SKM-1 (cell line): ENCODE measurements around the gene APBA3.
A peak's percentile ranks its signal among the peaks of the same experiment; 100 is the strongest.

Experiments used
- DNase-seq: peaks from one replicate; lab custom pipeline; 2025; ENCODE audit not compliant: unreplicated experiment; lab: John Stamatoyannopoulos, UW

Gene APBA3

GRCh38 chr19:3761382-3762129 lies at the start of gene APBA3:
TSS of gene APBA3 (minus strand) at chr19:3761692. CDS start at chr19:3760264, 1,428 bp downstream.
- peak; percentile 72 for DNase-seq

- DNase-seq: no peak
Measured at GRCh38 chr19:3810708-3811355, 49.3 kb upstream of the APBA3 start.

GRCh38 chr19:3809881-3810707 lies 48.6 kb upstream of the APBA3 start:
- no peak for DNase-seq

- no peak for DNase-seq
Measured at GRCh38 chr19:3808420-3809143, 47.1 kb upstream of the APBA3 start.

GRCh38 chr19:3807574-3808354 lies 46.3 kb upstream of the APBA3 start:
- no peak for DNase-seq

GRCh38 chr19:3807131-3807480 lies 45.6 kb upstream of the APBA3 start:
- DNase-seq: no peak

GRCh38 chr19:3805859-3806258 lies 44.4 kb upstream of the APBA3 start:
- DNase-seq: no peak

GRCh38 chr19:3804429-3804828 lies 42.9 kb upstream of the APBA3 start:
- no peak for DNase-seq

- no peak for DNase-seq
Measured at GRCh38 chr19:3803986-3804385, 42.5 kb upstream of the APBA3 start.

- DNase-seq: no peak
Measured at GRCh38 chr19:3803114-3803888, 41.8 kb upstream of the APBA3 start.

- DNase-seq: no peak
Measured at GRCh38 chr19:3801412-3802096, 40.1 kb upstream of the APBA3 start.

- no peak for DNase-seq
Measured at GRCh38 chr19:3800996-3801395, 39.5 kb upstream of the APBA3 start.

GRCh38 chr19:3798137-3798536 lies 36.6 kb upstream of the APBA3 start:
- DNase-seq: no peak

- DNase-seq: no peak
Measured at GRCh38 chr19:3796358-3796757, 34.9 kb upstream of the APBA3 start.

GRCh38 chr19:3793799-3794198 lies 32.3 kb upstream of the APBA3 start:
- DNase-seq: no peak

GRCh38 chr19:3792114-3792513 lies 30.6 kb upstream of the APBA3 start:
- no peak for DNase-seq

GRCh38 chr19:3790941-3791340 lies 29.4 kb upstream of the APBA3 start:
- no peak for DNase-seq

GRCh38 chr19:3790209-3790734 lies 28.8 kb upstream of the APBA3 start:
- DNase-seq: no peak
